Measurements from ENCODE around the gene CLIC4. TPM values are rescaled to one million over a fixed set of nuclear protein-coding genes. Genes with fewer than 3 reads are reported as not detected.
"Not testable (repeated sequence)": the region's sequence is repeated elsewhere in the genome, so short reads cannot be mapped to it uniquely, and the experiment has no call there.

CLIC4 gene
- total RNA-seq, 1 experiment from 2014 or later = 122 TPM

GRCh38 chr1:24771574-24771973 is 26.3 kb downstream of the CLIC4 start:
- DNase-seq (ENCODE audit: low read depth) = no peak

- DNase-seq (ENCODE audit: low read depth) = no peak
Observed at GRCh38 chr1:24773618-24774017, 28.4 kb downstream of the CLIC4 start.

- DNase-seq (ENCODE audit: low read depth) = no peak
Observed at GRCh38 chr1:24775348-24775747, 30.1 kb downstream of the CLIC4 start.

GRCh38 chr1:24775916-24776315 is 30.7 kb downstream of the CLIC4 start:
- DNase-seq (ENCODE audit: low read depth) = no peak

GRCh38 chr1:24776821-24777220 is 31.6 kb downstream of the CLIC4 start:
- no peak for DNase-seq (ENCODE audit: low read depth)

- DNase-seq (ENCODE audit: low read depth) = no peak
Observed at GRCh38 chr1:24778141-24778540, 32.9 kb downstream of the CLIC4 start.

- DNase-seq (ENCODE audit: low read depth) = not testable (repeated sequence)
Observed at GRCh38 chr1:24779199-24779598, 34.0 kb downstream of the CLIC4 start.

- no peak for DNase-seq (ENCODE audit: low read depth)
Observed at GRCh38 chr1:24779689-24780464, 34.6 kb downstream of the CLIC4 start.

GRCh38 chr1:24780626-24781025 is 35.4 kb downstream of the CLIC4 start:
- DNase-seq (ENCODE audit: low read depth) = not testable (repeated sequence)

GRCh38 chr1:24782689-24783088 is 37.4 kb downstream of the CLIC4 start:
- no peak for DNase-seq (ENCODE audit: low read depth)

GRCh38 chr1:24783713-24784112 is 38.5 kb downstream of the CLIC4 start:
- DNase-seq (ENCODE audit: low read depth) = no peak

- DNase-seq (ENCODE audit: low read depth) = no peak
Observed at GRCh38 chr1:24786191-24786590, 40.9 kb downstream of the CLIC4 start.

- DNase-seq (ENCODE audit: low read depth) = no peak
Observed at GRCh38 chr1:24790490-24790889, 45.2 kb downstream of the CLIC4 start.

- DNase-seq (ENCODE audit: low read depth) = no peak
Observed at GRCh38 chr1:24793447-24794129, 48.3 kb downstream of the CLIC4 start.

- not testable (repeated sequence) for DNase-seq (ENCODE audit: low read depth)
Observed at GRCh38 chr1:24794130-24794502, 48.9 kb downstream of the CLIC4 start.

- DNase-seq (ENCODE audit: low read depth) = no peak
Observed at GRCh38 chr1:24795236-24795635, 50.0 kb downstream of the CLIC4 start.

- no peak for DNase-seq (ENCODE audit: low read depth)
Observed at GRCh38 chr1:24796524-24796923, 51.3 kb downstream of the CLIC4 start.

GRCh38 chr1:24799242-24799641 is 54.0 kb downstream of the CLIC4 start:
- DNase-seq (ENCODE audit: low read depth) = not testable (repeated sequence)

- no peak for DNase-seq (ENCODE audit: low read depth)
Observed at GRCh38 chr1:24801176-24801575, 55.9 kb downstream of the CLIC4 start.

- no peak for DNase-seq (ENCODE audit: low read depth)
Observed at GRCh38 chr1:24803220-24803619, 58.0 kb downstream of the CLIC4 start.

- no peak for DNase-seq (ENCODE audit: low read depth)
Observed at GRCh38 chr1:24803987-24804530, 58.8 kb downstream of the CLIC4 start.

GRCh38 chr1:24805534-24806301 is 60.5 kb downstream of the CLIC4 start:
- peak; percentile 76 for DNase-seq (ENCODE audit: low read depth)

Data from HT1080 (cell line).